HG02571 (cell line): ENCODE results near the gene IMMP2L.

ENCODE experiments used
- ATAC-seq: cut with Tn5 transposase; IDR thresholded peaks from one replicate; pipeline ENCODE4 v1.9.1; 2021; ENCODE audit warnings: mild to moderate bottlenecking, moderate library complexity; ENCODE audit not compliant: unreplicated experiment

The IMMP2L gene

DNA sequence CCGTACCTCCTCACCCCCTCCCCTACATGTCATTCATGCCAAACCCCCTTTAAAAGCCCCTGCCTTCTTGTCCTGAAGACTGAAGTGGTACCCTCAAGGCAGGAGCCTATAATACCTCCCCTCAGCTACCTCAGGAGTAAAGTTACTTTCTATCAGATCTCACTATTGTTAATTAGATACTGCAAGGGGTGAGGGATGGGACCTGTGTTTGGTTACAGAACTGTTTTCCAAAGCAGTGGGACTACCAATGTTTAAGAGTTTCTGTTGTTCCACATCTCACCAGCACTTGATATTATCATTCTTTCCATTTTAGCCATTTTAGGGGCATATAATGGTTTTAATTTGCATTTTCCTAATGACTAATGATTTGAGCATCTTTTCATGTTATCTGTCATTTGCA, 668.2 kb downstream of the IMMP2L start:
- no peak for ATAC-seq

- no peak for ATAC-seq
These were observed 671.1 kb downstream of the IMMP2L start for GRCh38 chr7:110891197-110891596.

DNA sequence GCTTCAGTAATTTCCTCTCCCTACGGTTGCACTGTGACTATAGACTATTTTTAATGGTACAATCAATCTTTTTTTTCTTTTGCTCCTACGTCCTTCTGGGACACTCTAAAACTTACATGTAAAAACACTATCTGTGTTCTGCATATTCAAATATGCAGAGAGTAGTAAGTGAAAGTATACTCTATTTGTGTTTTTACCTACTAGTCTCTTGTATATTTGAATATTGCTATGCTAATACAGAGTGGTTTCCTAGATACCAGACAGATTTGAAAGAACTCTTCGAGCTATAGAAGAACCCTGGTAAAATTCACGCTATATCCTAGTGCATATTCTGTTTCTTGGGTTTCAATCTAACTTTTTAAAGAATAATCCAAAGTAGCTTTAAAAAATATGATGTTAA, 672.2 kb downstream of the IMMP2L start:
- ATAC-seq = no peak

GRCh38 chr7:110889335-110889734, 673.0 kb downstream of the IMMP2L start:
- no peak for ATAC-seq

DNA sequence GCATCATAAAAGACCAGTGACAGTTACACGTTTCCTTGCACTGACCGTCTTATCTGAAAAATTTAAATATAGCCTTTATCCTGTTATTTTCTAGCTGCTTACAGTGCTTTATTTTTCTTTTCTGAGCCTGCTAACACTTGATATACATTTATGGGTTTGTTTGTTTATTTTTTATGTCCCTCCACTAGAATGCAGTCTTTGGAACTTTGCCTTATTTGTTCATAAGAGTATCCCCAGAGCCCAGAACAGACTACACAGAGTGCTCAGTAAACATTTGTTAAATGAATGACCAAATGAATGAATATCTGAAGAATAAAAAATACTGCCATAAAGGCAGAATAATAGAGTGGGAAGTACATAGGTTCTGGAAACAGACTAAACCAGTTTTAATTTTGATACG, 673.7 kb downstream of the IMMP2L start:
- ATAC-seq = no peak

- no peak for ATAC-seq
These were observed 676.8 kb downstream of the IMMP2L start for GRCh38 chr7:110885474-110885873.

DNA sequence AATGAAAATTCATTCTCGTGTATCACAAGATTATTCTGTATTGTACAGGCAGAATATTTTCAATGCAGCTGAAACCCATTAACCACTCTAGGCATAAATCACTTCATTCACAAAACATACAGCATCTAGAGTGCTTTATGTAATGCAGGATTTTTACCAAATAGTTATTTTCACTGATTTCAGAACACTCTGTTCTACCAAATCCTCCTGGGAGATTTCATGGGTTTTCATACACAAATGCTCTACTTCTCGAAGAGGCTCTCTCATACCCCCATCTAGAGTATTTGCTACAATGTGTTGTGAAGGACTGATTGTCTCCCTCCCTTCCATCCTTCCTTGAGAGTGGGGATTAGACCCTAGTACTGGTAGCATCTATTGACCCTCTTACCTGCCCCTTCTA, 680.6 kb downstream of the IMMP2L start:
- no peak for ATAC-seq

- ATAC-seq = no peak
These were observed 681.3 kb downstream of the IMMP2L start for GRCh38 chr7:110880971-110881370.

- ATAC-seq = no peak
These were observed 685.3 kb downstream of the IMMP2L start for GRCh38 chr7:110877016-110877415.

DNA sequence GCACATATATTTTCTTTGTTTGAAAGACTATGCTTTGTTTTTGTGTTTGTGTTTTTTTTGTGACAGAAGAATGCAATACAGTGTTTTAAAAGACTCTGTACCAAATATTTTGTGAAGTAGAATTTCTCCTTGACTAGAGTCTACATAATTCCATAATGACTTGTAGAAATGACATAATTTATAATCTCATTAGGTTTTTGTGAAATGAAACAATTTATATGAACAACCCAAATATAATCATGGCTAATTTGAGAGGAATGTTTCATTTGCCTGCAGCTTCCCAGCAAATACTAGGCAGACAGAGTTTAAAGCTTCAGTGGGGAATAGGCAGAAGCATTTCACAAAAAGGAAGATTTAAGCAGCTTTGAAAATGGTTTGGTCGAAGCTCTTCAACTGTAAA, 686.9 kb downstream of the IMMP2L start:
- no peak for ATAC-seq

DNA sequence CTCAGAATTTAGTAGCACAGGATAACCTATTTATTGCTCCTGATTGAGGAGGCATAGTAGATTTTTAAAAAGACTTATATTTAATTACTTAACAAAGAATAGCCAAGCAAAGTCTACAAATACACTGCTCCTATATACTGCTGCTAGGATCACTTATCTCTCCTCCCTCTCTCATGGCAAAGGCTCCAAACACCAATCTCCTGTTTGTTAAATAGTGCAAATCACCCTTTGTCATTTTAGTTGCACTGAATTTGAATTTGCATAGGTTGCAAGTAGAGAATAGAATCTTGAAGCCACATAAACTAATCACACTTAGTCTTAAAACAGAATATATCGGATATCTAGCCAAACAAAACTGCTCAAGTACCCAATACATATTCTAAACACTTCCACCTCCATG, 690.4 kb downstream of the IMMP2L start:
- ATAC-seq = no peak

DNA sequence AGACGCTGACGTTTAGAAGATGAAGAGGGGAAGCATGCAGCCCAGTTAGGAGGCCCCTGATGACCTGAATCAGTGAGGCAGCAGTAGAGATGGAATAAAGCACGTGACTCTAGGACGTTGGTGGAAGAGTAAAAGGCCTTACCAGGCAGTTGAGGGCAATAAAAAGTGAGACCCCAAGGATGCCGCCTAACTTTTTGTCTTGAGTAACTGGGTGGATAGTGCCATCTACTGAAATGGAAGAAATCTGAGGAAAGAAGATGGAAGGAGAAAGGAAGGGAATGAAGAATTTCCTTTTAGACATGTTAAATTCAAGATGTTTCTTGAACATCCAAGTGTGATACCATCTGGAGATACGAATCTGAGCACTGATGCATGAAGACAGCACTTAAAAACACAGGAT, 691.4 kb downstream of the IMMP2L start:
- no peak for ATAC-seq

GRCh38 chr7:110868458-110868857, 693.8 kb downstream of the IMMP2L start:
- no peak for ATAC-seq

GRCh38 chr7:110867771-110868170, 694.5 kb downstream of the IMMP2L start:
- no peak for ATAC-seq

GRCh38 chr7:110863258-110863657, 699.0 kb downstream of the IMMP2L start:
- no peak for ATAC-seq

DNA sequence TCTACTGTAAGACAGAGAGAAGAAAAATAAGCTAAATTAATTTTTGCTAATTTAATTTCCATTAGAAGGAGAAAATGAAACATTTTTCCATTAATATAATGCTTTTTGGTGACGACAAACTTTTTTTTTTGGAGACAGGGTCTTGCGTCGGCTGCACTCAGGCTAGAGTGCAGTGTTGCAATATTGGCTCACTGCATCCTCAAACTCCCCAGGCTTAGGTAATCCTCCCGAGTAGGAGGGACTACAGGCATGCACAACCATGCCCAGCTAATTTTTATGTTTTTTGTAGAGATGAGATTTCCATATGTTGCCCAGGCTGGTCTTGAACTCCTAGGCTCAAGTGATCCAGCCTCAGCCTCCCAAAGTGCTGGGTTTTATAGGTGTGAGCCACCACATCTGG, 701.1 kb downstream of the IMMP2L start:
- no peak for ATAC-seq

DNA sequence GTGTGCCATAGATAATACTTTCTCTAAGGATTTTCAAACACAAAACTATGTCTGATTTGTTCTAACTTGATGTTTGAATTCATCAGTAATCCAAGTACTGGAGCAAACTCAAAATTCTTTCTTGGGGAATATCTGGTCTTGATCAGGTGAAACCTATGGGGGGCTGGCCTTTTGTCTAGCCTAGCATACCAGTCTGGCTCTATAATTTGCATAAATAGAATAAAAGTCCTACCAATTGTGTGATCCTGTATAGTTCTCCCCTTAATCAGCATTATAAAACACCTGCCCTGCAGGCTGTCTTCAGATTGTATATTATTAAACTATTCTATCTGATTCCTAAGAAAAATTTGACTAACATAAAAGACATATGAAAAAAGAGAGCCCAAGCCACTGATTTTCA, 705.2 kb downstream of the IMMP2L start:
- ATAC-seq = no peak

- no peak for ATAC-seq
These were observed 705.6 kb downstream of the IMMP2L start for GRCh38 chr7:110856704-110857103.

- ATAC-seq = no peak
These were observed 707.6 kb downstream of the IMMP2L start for GRCh38 chr7:110854651-110855050.

GRCh38 chr7:110854166-110854565, 708.1 kb downstream of the IMMP2L start:
- ATAC-seq = no peak

GRCh38 chr7:110853263-110853662, 709.0 kb downstream of the IMMP2L start:
- ATAC-seq = no peak

DNA sequence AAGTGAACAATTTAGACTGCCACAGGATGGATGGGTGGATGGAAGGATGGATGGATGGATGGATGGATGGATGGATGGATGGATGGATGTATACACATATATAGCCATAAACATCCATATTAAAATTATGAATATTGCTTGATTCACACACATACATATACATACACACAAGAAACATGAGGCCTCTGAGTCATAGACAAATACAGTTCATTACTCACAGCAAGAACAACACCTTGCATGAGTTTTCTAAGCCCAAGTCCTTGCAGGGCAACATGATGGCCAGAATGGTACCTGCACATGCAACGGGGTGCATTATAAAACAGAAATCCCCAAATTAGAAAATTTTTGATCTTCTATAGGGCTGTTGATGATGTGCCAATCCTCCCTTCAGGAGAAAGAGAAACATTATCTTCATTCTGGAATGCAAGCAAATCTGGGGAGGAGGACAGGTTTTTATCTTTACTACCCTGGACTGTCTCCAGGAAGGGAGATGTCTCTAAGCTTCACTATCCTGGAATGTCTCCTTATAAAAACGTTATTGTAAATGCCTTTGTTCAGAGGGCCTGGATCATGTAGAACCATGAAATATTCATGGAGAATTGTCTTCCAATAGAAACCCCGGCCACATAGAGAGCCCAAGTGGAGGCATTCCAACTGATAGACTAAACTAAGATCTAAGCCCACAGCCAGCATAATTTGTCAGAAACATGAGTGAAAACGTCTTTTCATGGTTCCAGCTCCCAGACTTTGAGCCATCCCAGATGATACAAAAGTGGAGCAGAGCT, 709.9 kb downstream of the IMMP2L start:
- ATAC-seq = no peak

GRCh38 chr7:110850224-110850623, 712.1 kb downstream of the IMMP2L start:
- ATAC-seq = no peak
